Stimulated activated CD8-positive, alpha-beta memory T cell treated with anti-CD3 and anti-CD28 coated beads, Interleukin-15, amount 100 ng/mL, for 24 hours (primary cell): Measurements from ENCODE around the gene MYO15B.

Experiments
- DNase-seq: peaks from one replicate; pipeline ENCODE4 v3.0.0-alpha.2; 2020; ENCODE audit warnings: low read depth

Gene MYO15B

DNA sequence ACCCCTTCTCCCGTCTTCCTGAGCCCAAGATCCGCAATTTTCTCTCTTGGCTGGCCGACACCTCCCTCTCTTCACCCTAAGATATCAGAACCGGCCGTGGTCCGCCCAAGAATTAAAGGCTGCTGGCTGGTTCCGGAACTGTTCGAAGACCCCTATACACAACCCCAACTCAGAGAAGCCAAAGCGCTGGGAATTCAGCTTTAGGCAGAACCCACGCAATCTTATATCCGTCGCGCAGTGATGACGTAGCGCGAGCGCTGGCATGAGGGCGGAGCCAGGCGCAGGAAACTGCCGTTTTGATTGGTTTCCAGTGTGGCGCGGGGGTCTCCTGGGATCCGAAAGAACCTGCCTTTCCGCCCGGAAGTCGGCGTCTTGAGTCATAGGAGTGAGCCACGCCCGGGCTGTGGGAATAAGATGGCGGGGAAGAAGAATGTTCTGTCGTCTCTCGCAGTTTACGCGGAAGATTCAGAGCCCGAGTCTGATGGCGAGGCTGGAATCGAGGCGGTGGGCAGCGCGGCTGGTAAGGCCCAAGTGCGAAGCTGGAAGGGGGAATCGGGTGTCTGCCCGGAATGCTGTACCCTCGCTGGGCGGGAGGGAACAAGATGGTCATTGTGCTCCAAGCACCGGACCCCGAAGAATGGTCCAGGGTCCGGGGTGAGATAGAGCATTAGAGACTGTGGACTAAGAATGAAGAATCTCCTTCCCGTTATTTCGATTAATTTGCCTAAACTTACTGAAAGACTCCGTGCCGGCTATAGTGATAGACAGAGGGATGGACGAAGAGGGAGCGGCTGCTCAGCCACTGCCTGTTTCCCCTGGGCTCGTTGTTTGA lies 79.6 kb downstream of the MYO15B start, which contains the start of the genes RECQL5 and SAP30BP:
RECQL5 (minus strand) TSS at position 196 of the 832 bp plus-strand sequence. CDS start 597 bp downstream, outside the sequence.
SAP30BP (plus strand) TSS at position 380 of the 832 bp plus-strand sequence; CDS start at position 415, 35 bp downstream.
- DNase-seq, result peak; percentile 96

DNA sequence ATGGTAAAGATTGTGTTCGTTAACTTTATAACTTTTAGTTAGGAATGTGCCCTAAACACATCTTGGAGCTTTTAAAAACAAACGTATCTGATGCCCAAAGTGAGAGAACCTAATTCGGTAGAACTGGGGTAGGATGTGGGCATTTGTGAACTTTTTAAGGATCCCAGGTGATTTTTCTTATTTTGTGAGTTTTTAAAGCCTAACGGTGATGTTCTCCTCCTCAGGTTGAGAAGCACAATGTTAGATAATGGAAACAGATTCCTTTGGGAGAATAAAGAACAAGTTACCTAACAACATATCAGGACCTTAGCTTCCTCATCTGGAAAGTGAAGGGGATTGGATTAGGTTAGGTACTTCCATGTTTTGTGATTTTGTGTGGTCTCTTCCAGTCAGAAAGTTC lies 80.2 kb downstream of the MYO15B start:
- no peak for DNase-seq

DNA sequence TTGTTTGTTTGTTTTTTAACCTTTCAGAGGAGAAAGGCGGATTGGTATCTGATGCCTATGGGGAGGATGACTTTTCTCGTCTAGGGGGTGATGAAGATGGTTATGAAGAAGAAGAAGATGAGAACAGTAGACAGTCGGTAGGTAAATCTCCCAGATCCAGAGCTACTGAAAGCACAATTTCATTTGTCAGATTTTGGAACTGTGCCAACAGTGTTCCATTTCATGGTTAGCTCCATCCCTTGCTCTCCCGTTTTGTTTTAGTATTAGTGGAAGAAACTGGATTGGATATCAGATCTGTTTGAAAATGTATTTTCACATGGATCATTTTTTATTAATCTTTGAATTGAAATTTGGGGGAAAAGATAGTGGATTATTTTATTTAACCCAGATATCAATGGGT lies 80.9 kb downstream of the MYO15B start:
- DNase-seq, result no peak

DNA sequence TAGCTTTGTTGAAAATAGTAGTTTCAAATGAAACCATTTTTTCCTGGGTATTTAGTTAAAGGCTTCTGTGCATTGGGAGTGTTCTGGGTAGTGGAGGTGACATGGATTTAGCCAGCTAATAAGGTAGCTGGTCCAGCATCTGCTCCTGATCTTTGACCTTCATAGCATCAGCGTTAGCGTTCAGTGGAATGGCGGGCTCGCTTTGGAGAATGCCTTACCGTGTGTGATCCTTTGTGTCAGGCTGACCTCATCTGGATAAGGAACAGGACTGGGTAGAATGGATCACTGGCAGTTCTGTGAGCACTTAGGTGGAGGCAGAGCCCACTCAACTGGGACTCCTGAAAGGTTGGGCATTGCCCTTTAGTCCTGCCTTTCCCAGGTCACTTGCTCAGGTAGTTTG lies 83.3 kb downstream of the MYO15B start:
- no peak for DNase-seq

DNA sequence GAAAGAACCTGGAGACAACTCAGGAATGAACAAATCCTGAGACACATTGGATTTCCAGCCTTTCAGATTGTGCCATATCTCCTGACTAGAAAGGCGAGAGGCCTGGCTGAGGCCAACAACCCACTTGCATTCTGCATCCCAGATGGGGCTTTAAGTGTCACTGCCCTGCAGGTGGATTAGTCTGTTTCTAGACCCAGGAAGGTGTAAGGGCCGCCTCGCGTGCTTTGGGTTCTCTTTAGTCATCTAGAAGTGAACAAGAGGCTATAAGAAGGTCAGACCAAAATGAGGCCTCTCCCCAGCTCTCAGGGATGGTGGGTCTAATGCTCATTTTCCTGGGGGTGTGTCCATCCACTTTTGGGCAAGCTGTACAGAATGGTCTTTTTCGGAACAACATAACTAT lies 84.4 kb downstream of the MYO15B start:
- no peak for DNase-seq

DNA sequence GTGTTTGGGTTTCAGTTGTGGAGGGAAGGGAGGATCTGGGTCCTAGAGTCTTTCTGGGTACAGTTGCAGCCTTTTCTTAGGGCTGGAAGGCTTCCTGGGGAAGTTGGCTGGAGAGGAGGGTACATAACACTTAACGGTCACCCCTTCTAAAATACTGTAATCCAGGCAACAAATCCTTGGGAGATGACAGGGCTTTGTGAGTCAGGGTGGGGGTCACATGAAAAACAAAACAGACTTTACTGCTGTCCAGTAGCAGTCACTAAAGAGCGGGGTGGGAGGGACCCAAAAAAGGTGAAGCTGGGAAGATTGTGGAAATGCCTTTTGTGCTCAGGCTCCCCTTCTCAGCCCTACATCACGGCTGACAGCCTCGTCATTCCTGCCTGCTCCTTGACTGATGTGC lies 85.9 kb downstream of the MYO15B start:
- no peak for DNase-seq
